ENCODE measurements around the gene TMPRSS9. TPM values are rescaled to one million over a fixed set of nuclear protein-coding genes. Genes with fewer than 3 reads are reported as not detected.

Gene TMPRSS9
- total RNA-seq, 1 experiment from 2014 or later = 0.57 TPM

- no peak overlapping the region for H3K4me3 Mint-ChIP-seq
- POLR2A ChIA-PET = no interaction called here
- peaks cover 36% of the 10 kb centered on the region for H3K9me3 Mint-ChIP-seq
Observed at GRCh38 chr19:2381148-2381820, 21.2 kb downstream of the TMPRSS9 start.

GRCh38 chr19:2382530-2383222 lies 22.6 kb downstream of the TMPRSS9 start:
- Mint-ChIP-seq H3K4me3 (no peak overlapping the region), H3K36me3 (peaks cover 9% of the 10 kb centered on the region), H3K27ac (no peak overlapping the region), H3K4me1 (peaks cover 3% of the 10 kb centered on the region; the same call in 1 of the 2 replicates), H3K9me3 (peaks cover 34% of the 10 kb centered on the region), H3K27me3 (ENCODE audit: low read depth) (peaks cover 14% of the 10 kb centered on the region)
- POLR2A ChIA-PET = no interaction called here
- TF ChIP-seq ZNF281 (CRISPR knock-in tag; IDR thresholded peaks at IDR 0.05) = no peak
- TF ChIP-seq ZNF121 (CRISPR knock-in tag; IDR thresholded peaks at IDR 0.05) = peak; percentile 63; the same call in 1 of the 2 replicates
- TF ChIP-seq GTF2I (CRISPR knock-in tag; conservative IDR thresholded peaks at IDR 0.05) = peak; percentile 84
- no peak for TF ChIP-seq ATF3 (CRISPR knock-in tag; conservative IDR thresholded peaks at IDR 0.05)
- CTCF ChIA-PET = no interaction called here
- ATAC-seq (no peak), DNase-seq (ENCODE audit: low spot score) (no peak)

More at GRCh38 chr19:2381148-2381820, 21.2 kb downstream of the TMPRSS9 start:
- Mint-ChIP-seq H3K27me3 (ENCODE audit: low read depth) (peaks cover 13% of the 10 kb centered on the region), H3K4me1 (peaks cover 3% of the 10 kb centered on the region; the same call in 1 of the 2 replicates), H3K36me3 (peaks cover 11% of the 10 kb centered on the region), H3K27ac (no peak overlapping the region)
- ATAC-seq (no peak), DNase-seq (ENCODE audit: low spot score) (no peak)
- no peak for TF ChIP-seq OVOL2 (CRISPR knock-in tag; IDR thresholded peaks at IDR 0.05; ENCODE audit: borderline replicate concordance)
- CTCF ChIA-PET = interaction anchor here (0.8 kb wide), 1 partner anchor 11 kb away, joined by 3 read pairs; no protein-coding TSS in a partner anchor

GRCh38 chr19:2385053-2385721 lies 25.1 kb downstream of the TMPRSS9 start:
- Mint-ChIP-seq H3K27me3 (ENCODE audit: low read depth) (peaks cover 9% of the 10 kb centered on the region), H3K4me1 (peaks cover 3% of the 10 kb centered on the region; the same call in 1 of the 2 replicates), H3K27ac (peak overlapping the region; percentile 80), H3K36me3 (no peaks in the 10 kb centered on the region), H3K4me3 (peak overlapping the region; percentile 48), H3K9me3 (peaks cover 16% of the 10 kb centered on the region)
- DNase-seq (ENCODE audit: low spot score) (peak; percentile 84), ATAC-seq (peak; percentile 94)
- CTCF ChIA-PET = interaction anchor here (0.6 to 1.8 kb wide), 10 partner anchors 11 to 364 kb away, joined by 3 to 10 read pairs (median 4); no protein-coding TSS in a partner anchor
- POLR2A ChIA-PET = interaction anchor here (0.9 kb wide), 1 partner anchor 91 kb away, joined by 3 read pairs; the partner anchor contains the start of gene GADD45B
- TF ChIP-seq GTF2I (CRISPR knock-in tag; conservative IDR thresholded peaks at IDR 0.05) = peak; percentile 92
- TF ChIP-seq FOXP4 (CRISPR knock-in tag; IDR thresholded peaks at IDR 0.05) = no peak
- no peak for TF ChIP-seq AR (CRISPR knock-in tag; IDR thresholded peaks at IDR 0.05)
- TF ChIP-seq ETV6 (CRISPR knock-in tag; IDR thresholded peaks at IDR 0.05) = no peak
- TF ChIP-seq ZNF138 (CRISPR knock-in tag; conservative IDR thresholded peaks at IDR 0.05) = no peak
- TF ChIP-seq FOXK1 (CRISPR knock-in tag; IDR thresholded peaks at IDR 0.05) = 0 out of 2 replicates have a peak, but pooled peaks have one; percentile 31
- TF ChIP-seq GABPB1 (CRISPR knock-in tag; IDR thresholded peaks at IDR 0.05) = peak; percentile 21; the same call in 1 of the 2 replicates
- no peak for TF ChIP-seq USF2 (CRISPR knock-in tag; IDR thresholded peaks at IDR 0.05)
- TF ChIP-seq MXD4 (CRISPR knock-in tag; IDR thresholded peaks at IDR 0.05; ENCODE audit: borderline replicate concordance) = no peak
- peak; percentile 89 for TF ChIP-seq ZNF121 (CRISPR knock-in tag; IDR thresholded peaks at IDR 0.05)
- TF ChIP-seq SP1 (CRISPR knock-in tag; conservative IDR thresholded peaks at IDR 0.05) = peak; percentile 65
- no peak for TF ChIP-seq ATF3 (CRISPR knock-in tag; conservative IDR thresholded peaks at IDR 0.05)
- TF ChIP-seq ZBTB21 (CRISPR knock-in tag; IDR thresholded peaks at IDR 0.05; ENCODE audit: borderline replicate concordance) = no peak
- TF ChIP-seq IRF1 (CRISPR knock-in tag; IDR thresholded peaks at IDR 0.05) = no peak

Measured in WTC11 (cell line).